Measurements from ENCODE around the gene ZNF618.

The ZNF618 gene

DNA sequence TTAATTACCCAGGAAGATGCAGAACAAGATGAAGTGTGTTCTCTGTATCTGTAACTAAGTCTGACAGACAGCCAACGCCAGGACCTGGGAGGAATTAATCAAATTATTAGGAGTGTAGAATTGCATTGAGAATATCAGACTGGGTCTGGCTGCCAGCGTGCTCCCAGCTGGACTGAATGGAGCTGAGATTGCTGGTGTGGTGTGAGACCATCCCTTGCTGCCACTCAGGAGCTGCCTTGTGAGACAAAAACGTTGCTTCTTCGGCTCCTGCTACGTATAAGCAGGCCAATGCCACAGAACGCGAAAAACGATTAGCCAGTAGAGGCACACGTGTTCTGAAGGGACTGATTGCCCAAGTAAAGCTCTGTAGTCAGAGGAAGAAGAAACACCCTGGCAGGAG is 135.2 kb downstream of the ZNF618 start:
- FAIRE-seq (no peak), DNase-seq (ENCODE audit: insufficient read length) (no peak)
- TF ChIP-seq TAF1 (IDR thresholded peaks at IDR 0.05; ENCODE audit: borderline replicate concordance, low read depth, low read length) (no peak), POLR2A (IDR thresholded peaks at IDR 0.05; ENCODE audit: low read depth, low read length) (no peak), POLR2AphosphoS5 (IDR thresholded peaks at IDR 0.05; ENCODE audit: low read depth, low read length) (no peak)

DNA sequence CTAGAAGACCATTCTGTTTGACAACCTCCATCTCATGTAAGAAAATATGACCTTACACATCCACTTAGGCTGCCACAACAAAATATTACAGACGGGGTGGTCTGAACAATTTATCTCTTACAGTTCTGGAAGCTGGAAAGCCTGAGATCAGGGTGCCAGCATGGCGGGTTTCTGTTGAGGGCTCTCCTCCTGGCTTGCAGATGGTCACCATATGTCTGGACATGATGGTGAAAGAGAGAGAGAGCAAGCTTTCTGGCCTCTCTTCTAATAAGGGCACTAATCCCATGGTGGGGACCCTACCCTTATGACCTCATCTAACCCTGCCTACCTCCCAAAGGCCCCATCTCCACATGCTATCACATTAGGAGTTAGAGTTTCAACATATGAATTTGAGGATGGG is 136.0 kb downstream of the ZNF618 start:
- FAIRE-seq (no peak), DNase-seq (ENCODE audit: insufficient read length) (no peak)

DNA sequence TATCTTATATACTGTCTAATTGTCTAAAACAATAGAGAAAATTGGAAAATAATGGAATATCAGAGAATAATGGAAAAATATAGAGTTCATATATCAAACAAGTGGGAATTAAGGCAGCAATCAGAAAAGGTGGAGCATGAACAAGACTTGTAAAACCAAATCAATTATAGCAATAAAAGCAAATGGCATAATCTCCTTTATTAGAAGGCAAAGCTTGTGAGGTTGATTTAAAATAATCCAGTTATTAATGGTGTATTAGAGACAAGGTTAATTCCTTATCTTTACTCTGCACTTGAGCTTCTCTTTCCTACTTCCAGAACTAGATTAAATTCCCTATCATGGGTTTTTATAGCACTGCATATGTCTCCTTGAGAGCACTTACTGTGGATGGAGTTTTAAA is 137.9 kb downstream of the ZNF618 start:
- no peak for FAIRE-seq

More for the DNA sequence above, 136.0 kb downstream of the ZNF618 start:
- no peak for TF ChIP-seq POLR2A (IDR thresholded peaks at IDR 0.05; ENCODE audit: low read depth, low read length)
- no peak for TF ChIP-seq POLR2AphosphoS5 (IDR thresholded peaks at IDR 0.05; ENCODE audit: low read depth, low read length)
- TF ChIP-seq TAF1 (IDR thresholded peaks at IDR 0.05; ENCODE audit: borderline replicate concordance, low read depth, low read length) = no peak

DNA sequence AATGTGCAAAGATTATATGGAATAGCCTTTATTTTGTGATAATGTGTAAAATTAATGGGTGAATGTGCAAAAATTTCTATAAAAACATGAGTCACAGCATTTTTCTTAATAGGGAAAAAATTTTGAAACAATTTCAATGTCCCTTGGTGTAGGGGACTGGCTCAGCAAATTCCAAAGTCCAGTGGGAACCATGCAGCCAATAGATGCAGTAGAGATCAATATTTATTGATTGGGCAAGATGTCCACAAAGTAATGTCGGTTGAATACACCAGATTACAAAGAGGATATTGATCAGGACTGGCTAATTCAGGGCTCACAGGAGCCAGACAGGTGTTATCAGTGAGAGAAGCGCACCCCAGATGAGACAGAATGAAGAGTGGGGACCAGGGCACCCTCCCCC is 139.5 kb downstream of the ZNF618 start:
- DNase-seq (ENCODE audit: insufficient read length) (no peak), FAIRE-seq (no peak)
- TF ChIP-seq POLR2A (IDR thresholded peaks at IDR 0.05; ENCODE audit: low read depth, low read length) (no peak), POLR2AphosphoS5 (IDR thresholded peaks at IDR 0.05; ENCODE audit: low read depth, low read length) (no peak), TAF1 (IDR thresholded peaks at IDR 0.05; ENCODE audit: borderline replicate concordance, low read depth, low read length) (no peak)

More for the DNA sequence above, 137.9 kb downstream of the ZNF618 start:
- TF ChIP-seq TAF1 (IDR thresholded peaks at IDR 0.05; ENCODE audit: borderline replicate concordance, low read depth, low read length) (no peak), POLR2A (IDR thresholded peaks at IDR 0.05; ENCODE audit: low read depth, low read length) (no peak), POLR2AphosphoS5 (IDR thresholded peaks at IDR 0.05; ENCODE audit: low read depth, low read length) (no peak)
- no peak for DNase-seq (ENCODE audit: insufficient read length)

DNA sequence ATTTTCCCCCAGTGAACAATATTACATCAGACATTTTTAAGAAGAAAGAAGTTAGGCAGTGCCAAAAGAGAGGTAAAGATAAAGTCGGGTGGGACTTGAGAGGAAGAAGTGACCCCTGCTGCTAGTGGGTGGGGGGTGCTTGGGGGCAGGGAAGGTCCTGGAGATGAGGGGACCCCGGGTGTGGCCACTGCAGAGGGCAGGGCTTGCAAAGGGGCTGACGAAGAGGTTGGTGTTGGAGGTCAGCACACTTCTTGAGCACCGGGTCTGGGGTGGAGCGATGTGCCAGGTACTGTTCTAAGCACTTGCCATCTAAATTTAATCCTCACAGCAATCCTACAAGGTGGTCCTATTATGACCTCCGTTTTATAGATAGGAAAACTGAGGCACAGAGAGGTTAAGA is 140.0 kb downstream of the ZNF618 start:
- no peak for TF ChIP-seq TAF1 (IDR thresholded peaks at IDR 0.05; ENCODE audit: borderline replicate concordance, low read depth, low read length)
- no peak for TF ChIP-seq POLR2AphosphoS5 (IDR thresholded peaks at IDR 0.05; ENCODE audit: low read depth, low read length)
- no peak for TF ChIP-seq POLR2A (IDR thresholded peaks at IDR 0.05; ENCODE audit: low read depth, low read length)
- no peak for DNase-seq (ENCODE audit: insufficient read length)
- no peak for FAIRE-seq

DNA sequence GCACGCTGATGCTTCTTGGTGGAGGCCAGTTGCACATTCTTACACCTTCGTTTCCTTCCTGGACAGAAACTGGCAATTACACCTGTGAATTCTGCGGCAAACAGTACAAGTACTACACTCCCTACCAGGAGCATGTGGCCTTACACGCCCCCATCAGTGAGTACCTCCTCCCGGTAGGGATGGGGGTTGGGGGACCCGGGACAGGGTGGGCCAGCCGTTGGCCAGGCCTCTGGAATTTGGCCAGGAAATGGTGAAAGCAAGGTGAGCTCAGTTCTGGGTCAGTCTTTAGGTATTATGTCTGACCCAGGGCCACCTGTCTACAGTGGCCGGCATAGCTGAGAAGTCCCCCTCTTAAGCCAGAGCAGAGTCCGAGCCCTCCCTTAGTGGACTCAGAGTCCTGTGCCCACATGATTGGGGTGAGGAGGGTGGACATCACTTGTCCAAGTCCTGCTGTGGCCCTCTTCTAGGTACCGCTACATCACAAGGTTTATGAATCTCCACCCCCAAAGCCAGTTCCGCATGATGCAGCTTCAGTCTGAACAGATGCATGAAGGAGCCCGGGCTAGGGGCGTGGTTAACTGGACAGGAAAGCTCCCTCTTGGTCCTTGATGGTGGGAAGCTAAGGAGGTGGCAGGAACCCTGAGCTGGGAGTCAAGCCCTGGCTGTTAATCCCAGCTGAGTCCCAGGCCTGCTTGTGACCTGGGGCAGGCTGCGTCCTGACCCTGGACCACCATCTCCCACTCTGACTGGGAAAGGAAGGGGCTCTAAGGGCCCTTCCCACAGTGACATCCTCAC is 140.7 kb downstream of the ZNF618 start:
- TF ChIP-seq TAF1 (IDR thresholded peaks at IDR 0.05; ENCODE audit: borderline replicate concordance, low read depth, low read length) (no peak), POLR2AphosphoS5 (IDR thresholded peaks at IDR 0.05; ENCODE audit: low read depth, low read length) (no peak), POLR2A (IDR thresholded peaks at IDR 0.05; ENCODE audit: low read depth, low read length) (no peak)
- FAIRE-seq (no peak), DNase-seq (ENCODE audit: insufficient read length) (no peak)

DNA sequence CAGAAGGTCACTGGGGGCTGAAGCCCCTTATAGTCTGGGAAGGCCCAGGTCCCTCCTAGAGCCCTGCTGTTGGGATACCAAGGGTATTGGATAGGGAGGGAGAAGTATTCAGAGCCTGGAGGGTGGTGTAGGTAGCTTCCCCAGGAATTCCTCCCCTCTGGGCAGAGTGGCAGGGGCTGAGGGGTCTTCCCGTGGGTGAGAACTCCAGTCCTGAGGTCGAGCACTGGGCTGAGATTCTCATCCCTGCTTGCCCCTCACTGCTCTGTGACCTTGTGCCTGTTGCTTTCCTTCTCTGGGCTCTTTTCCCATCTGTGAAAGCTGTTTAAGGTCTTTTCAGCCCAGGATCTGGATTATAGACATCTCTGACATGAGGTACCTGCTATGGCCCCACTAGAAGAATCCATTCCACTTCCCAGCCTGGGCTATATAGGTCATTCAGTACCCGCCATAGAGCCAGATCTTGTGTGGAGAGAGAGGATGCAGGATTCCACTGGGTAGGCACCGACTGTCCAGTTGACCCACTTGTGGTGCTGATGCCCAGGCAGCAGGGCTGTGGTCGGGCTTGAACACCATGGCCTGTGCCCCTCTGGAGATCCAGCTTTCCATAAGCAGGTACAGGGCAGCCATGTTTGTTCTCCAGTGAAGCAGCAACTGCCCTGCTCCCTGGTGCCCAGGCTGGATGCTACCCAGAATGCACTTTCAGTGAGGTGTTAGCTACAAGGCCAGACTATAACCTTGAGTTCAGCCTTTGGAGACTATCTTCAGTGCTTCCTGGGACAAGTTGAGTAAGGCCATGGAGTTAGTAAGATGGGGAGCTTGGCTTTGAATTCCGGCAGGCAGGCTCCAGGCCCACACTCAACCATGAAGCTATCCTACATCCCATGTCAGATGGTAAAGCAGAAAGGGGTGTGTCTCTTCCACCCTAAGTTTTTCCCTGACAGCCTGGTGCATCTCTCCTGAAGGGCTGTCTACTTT is 141.9 kb downstream of the ZNF618 start:
- FAIRE-seq = no peak
- DNase-seq (ENCODE audit: insufficient read length) = no peak
- TF ChIP-seq POLR2A (IDR thresholded peaks at IDR 0.05; ENCODE audit: low read depth, low read length) = no peak

DNA sequence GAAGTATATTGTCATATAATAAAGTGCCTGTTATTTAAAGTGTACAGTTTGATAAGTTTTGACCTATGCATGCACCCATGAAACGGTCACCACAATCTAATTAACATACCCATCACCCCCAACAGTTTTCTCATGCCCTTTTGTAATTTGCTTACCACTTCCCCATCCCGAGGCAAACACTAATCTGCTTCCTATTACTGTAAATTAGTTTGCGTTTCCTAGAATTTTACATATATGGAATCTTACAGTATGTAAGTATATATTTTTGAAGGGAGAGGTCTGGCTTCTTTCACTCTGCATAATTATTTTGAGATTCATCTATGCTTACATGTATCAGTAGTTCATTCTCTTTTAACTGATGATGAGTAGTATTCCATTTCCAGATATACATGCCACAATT is 145.5 kb downstream of the ZNF618 start:
- TF ChIP-seq POLR2A (IDR thresholded peaks at IDR 0.05; ENCODE audit: low read depth, low read length) (no peak), TAF1 (IDR thresholded peaks at IDR 0.05; ENCODE audit: borderline replicate concordance, low read depth, low read length) (no peak), POLR2AphosphoS5 (IDR thresholded peaks at IDR 0.05; ENCODE audit: low read depth, low read length) (no peak)
- DNase-seq (ENCODE audit: insufficient read length) (no peak), FAIRE-seq (no peak)

DNA sequence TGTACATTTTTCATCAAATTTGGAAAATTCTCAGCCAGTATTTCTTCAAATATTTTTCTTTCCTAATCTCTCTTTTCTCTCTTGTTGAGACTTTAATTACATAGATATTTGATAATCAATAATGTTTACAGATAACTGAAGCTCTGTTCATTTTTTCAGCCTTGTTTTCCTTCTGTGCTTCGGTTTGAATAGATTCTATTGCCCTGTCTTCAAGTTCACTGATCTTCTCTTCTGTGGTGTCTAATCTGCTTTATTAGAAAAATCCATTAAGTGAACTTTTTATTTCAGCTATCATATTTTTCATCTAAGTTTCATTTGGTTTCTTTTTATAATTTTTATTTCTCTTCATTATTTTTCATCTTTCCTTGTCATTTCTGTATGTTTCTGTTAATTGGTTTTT is 147.9 kb downstream of the ZNF618 start:
- no peak for TF ChIP-seq TAF1 (IDR thresholded peaks at IDR 0.05; ENCODE audit: borderline replicate concordance, low read depth, low read length)
- no peak for TF ChIP-seq POLR2AphosphoS5 (IDR thresholded peaks at IDR 0.05; ENCODE audit: low read depth, low read length)
- TF ChIP-seq POLR2A (IDR thresholded peaks at IDR 0.05; ENCODE audit: low read depth, low read length) = no peak
- no peak for DNase-seq (ENCODE audit: insufficient read length)

DNA sequence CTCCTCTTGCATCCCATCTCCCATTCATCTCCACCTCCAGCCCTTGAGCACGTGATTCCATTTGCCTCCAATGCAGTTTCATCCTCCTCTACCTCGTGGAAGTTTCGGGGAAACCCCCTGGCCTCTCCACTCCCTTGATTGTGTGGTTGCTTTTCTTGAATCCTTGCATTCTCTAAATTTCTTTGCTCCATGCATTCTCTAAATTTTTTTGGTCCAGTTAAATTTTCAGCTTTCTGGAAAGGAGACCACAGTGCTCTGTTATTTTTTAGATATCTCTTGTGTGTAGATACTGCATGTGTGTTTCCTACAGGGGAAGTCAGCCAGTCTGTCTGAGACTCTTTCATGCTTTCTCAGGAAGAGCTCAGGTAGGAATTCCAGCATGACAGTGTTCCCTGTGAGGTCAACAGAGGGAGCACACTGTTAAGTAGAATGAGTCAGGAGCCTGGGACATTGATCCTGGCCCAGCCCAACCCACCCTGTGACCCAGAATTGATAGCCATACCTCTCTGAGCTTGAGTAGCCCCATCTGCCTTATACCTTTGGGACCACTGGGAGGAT is 149.2 kb downstream of the ZNF618 start:
- DNase-seq (ENCODE audit: insufficient read length) = no peak
- FAIRE-seq = no peak
- TF ChIP-seq POLR2A (IDR thresholded peaks at IDR 0.05; ENCODE audit: low read depth, low read length) (no peak), TAF1 (IDR thresholded peaks at IDR 0.05; ENCODE audit: borderline replicate concordance, low read depth, low read length) (no peak)

More for the DNA sequence above, 147.9 kb downstream of the ZNF618 start:
- FAIRE-seq = no peak

DNA sequence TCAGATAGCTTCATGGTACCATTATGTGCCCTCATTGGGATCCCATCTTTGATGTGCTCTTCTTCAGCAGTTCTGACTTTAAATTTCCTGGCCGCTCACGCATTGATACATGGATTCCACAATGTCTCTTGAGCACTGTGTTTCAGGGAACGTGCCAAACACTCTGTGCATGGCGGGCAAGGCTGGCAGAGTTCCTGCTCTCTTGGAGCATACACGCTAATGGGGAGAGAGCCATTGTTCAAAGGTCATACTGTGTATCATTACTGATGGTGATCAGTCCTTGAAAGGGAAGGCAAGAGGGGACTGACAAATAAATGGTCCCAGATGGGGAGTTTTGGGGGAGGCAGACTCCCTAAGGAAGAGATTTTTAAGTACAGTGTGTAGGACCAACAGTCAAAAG is 149.7 kb downstream of the ZNF618 start:
- TF ChIP-seq POLR2AphosphoS5 (IDR thresholded peaks at IDR 0.05; ENCODE audit: low read depth, low read length) = no peak
- no peak for TF ChIP-seq TAF1 (IDR thresholded peaks at IDR 0.05; ENCODE audit: borderline replicate concordance, low read depth, low read length)
- no peak for TF ChIP-seq POLR2A (IDR thresholded peaks at IDR 0.05; ENCODE audit: low read depth, low read length)
- DNase-seq (ENCODE audit: insufficient read length) (no peak), FAIRE-seq (no peak)

Measured in GM12892 (cell line).